AG09309 (cell line): ENCODE data around the gene PRPH2.
"Not testable (repeated sequence)": the region's sequence is repeated elsewhere in the genome, so short reads cannot be mapped to it uniquely, and the experiment has no call there.

ENCODE experiments used
- DNase-seq: peaks from one replicate; pipeline ENCODE4 v3.0.0-alpha.2; 2010; ENCODE audit warnings: low read depth
- H3K4me3 ChIP-seq: 2 replicates; pipeline ENCODE4 v1.5.1; 2011; ENCODE audit warnings: mild to moderate bottlenecking, low read depth, low read length, moderate library complexity; ENCODE audit not compliant: control insufficient read depth
- CTCF ChIP-seq: IDR thresholded peaks from 2 replicates; pipeline ENCODE4 v1.5.1; 2011; ENCODE audit warnings: mild to moderate bottlenecking, low read depth, low read length, inconsistent platforms; ENCODE audit not compliant: insufficient read depth, control insufficient read depth; ENCODE audit errors: missing control alignments

The PRPH2 gene

GRCh38 chr6:42744351-42744893 lies 22.0 kb upstream of the PRPH2 start:
- TF ChIP-seq CTCF: no peak
- DNase-seq: no peak
- H3K4me3 ChIP-seq: peak overlapping the region; percentile 95

GRCh38 chr6:42742116-42742894 lies 19.9 kb upstream of the PRPH2 start:
- no peak for DNase-seq
- no peak for TF ChIP-seq CTCF
- H3K4me3 ChIP-seq: no peak overlapping the region

GRCh38 chr6:42740725-42741124 lies 18.3 kb upstream of the PRPH2 start:
- no peak for TF ChIP-seq CTCF
- DNase-seq: no peak
- no peak overlapping the region for H3K4me3 ChIP-seq

- DNase-seq: no peak
- H3K4me3 ChIP-seq: no peak overlapping the region
- TF ChIP-seq CTCF: no peak
These were observed 13.6 kb upstream of the PRPH2 start for GRCh38 chr6:42735976-42736375.

GRCh38 chr6:42733867-42734481 lies 11.6 kb upstream of the PRPH2 start:
- not testable (repeated sequence) for H3K4me3 ChIP-seq, DNase-seq

GRCh38 chr6:42729731-42730130 lies 7.3 kb upstream of the PRPH2 start:
- DNase-seq: no peak
- TF ChIP-seq CTCF: no peak
- no peak overlapping the region for H3K4me3 ChIP-seq

- no peak for TF ChIP-seq CTCF
- no peak for DNase-seq
- no peak overlapping the region for H3K4me3 ChIP-seq
These were observed 5.2 kb upstream of the PRPH2 start for GRCh38 chr6:42727627-42728026.
